Endothelial cell of umbilical vein (primary cell): ENCODE data around the gene DSCAML1. TPM values are rescaled to one million over a fixed set of nuclear protein-coding genes. Genes with fewer than 3 reads are reported as not detected.

Experiments
- BruUV-seq: library from RNA; stranded (reverse); fragments of 400-500 nt; replicated peaks from 2 replicates; lab custom pipeline; 2021; lab: Mats Ljungman, UMichigan
- CTCF ChIA-PET: fragments of 300-600, 350-600 bp; sonication (Branson Sonifier 250); formaldehyde crosslinking; loops from one replicate; lab custom pipeline; 2021; ENCODE audit warnings: antibody characterized with exemption, inconsistent platforms; lab: Charles Lee
- POLR2A ChIA-PET: fragments of 300-600, 350-600 bp; sonication (Branson Sonifier 250); formaldehyde crosslinking; loops from one replicate; lab custom pipeline; 2021; ENCODE audit warnings: antibody characterized with exemption, inconsistent platforms; lab: Charles Lee
- DNase-seq: peaks from one replicate; pipeline ENCODE4 v3.0.0-alpha.2; 2011; ENCODE audit warnings: low read depth, low spot score
- FAIRE-seq: peaks from 2 replicates; lab custom pipeline; 2011; peaks lifted over from hg19 to GRCh38; lab: Jason Lieb, UNC
- H2AFZ ChIP-seq: 2 replicates; pipeline ENCODE4 v1.6.0; 2012; ENCODE audit warnings: low read depth, low read length, control low read depth, inconsistent platforms
- H3K27ac ChIP-seq: 2 replicates; pipeline ENCODE4 v1.5.1; 2011; ENCODE audit warnings: low read depth, mild to moderate bottlenecking, control low read depth, low read length, moderate library complexity; ENCODE audit not compliant: insufficient read depth
- H3K27me3 ChIP-seq, 2 experiments: 2 replicates each; pipeline versions ENCODE4 v1.6.0 to v1.6.1; 2011; ENCODE audit warnings: low read length in 2 of 2, mixed read lengths in 1 of 2; ENCODE audit not compliant: control insufficient read depth in 2 of 2, insufficient read depth in 2 of 2
- H3K36me3 ChIP-seq, 2 experiments: 2 replicates in 1 of 2; 3 replicates in 1 of 2; pipeline ENCODE4 v1.5.1; 2011; ENCODE audit warnings: low read length in 2 of 2, mild to moderate bottlenecking in 1 of 2, moderate library complexity in 1 of 2; ENCODE audit not compliant: control insufficient read depth in 2 of 2, insufficient read depth in 2 of 2; ENCODE audit errors: extremely low read depth in 1 of 2
- H3K4me1 ChIP-seq: 3 replicates; pipeline ENCODE4 v1.5.1; 2011; ENCODE audit warnings: mild to moderate bottlenecking, low read length; ENCODE audit not compliant: control insufficient read depth, insufficient read depth; ENCODE audit errors: extremely low read depth
- H3K4me2 ChIP-seq: 2 replicates; pipeline ENCODE4 v1.6.1; 2011; ENCODE audit warnings: low read length, control low read depth, mixed read lengths; ENCODE audit not compliant: insufficient read depth
- H3K4me3 ChIP-seq, 3 experiments: fragments of 200-600 bp in 1 of 3; sonication (generic), shearing (Covaris generic) in 1 of 3; replicated peaks in 1 of 3; 2 replicates each; pipeline ENCODE4 v1.5.1; 2011 to 2016; ENCODE audit warnings: control low read depth in 3 of 3, low read length in 3 of 3, mild to moderate bottlenecking in 2 of 3, inconsistent platforms in 1 of 3, low read depth in 1 of 3, moderate library complexity in 1 of 3; ENCODE audit not compliant: insufficient read depth in 1 of 3
- H3K79me2 ChIP-seq: 2 replicates; pipeline ENCODE4 v1.6.0; 2012; ENCODE audit warnings: low read length, inconsistent platforms; ENCODE audit not compliant: control insufficient read depth, insufficient read depth
- H3K9ac ChIP-seq: replicated peaks from 2 replicates; pipeline ENCODE3; 2011; ENCODE audit warnings: low read length, control low read depth; ENCODE audit not compliant: insufficient read depth; ENCODE audit errors: extremely low read depth
- H3K9me1 ChIP-seq: replicated peaks from 3 replicates; pipeline ENCODE4 v1.6.0; 2011; ENCODE audit warnings: mild to moderate bottlenecking, low read length; ENCODE audit not compliant: control insufficient read depth, insufficient read depth; ENCODE audit errors: extremely low read depth
- H3K9me3 ChIP-seq: replicated peaks from 2 replicates; pipeline ENCODE4 v1.5.1; 2012; ENCODE audit warnings: low read length, inconsistent platforms; ENCODE audit not compliant: control insufficient read depth, insufficient read depth
- H4K20me1 ChIP-seq: replicated peaks from 2 replicates; pipeline ENCODE3; 2011; ENCODE audit warnings: mild to moderate bottlenecking, low read length; ENCODE audit not compliant: control insufficient read depth, insufficient read depth; ENCODE audit errors: extremely low read depth
- EZH2 ChIP-seq: IDR thresholded peaks from 2 replicates; pipeline ENCODE4 v1.6.1; 2012; ENCODE audit warnings: borderline replicate concordance, low read depth, mild to moderate bottlenecking, moderate library complexity, low read length, inconsistent platforms; ENCODE audit not compliant: severe bottlenecking
- FOS ChIP-seq: IDR thresholded peaks from 2 replicates; pipeline ENCODE4 v1.6.1; 2011; ENCODE audit warnings: mild to moderate bottlenecking, low read length, moderate library complexity, borderline replicate concordance; ENCODE audit not compliant: insufficient read depth
- GATA2 ChIP-seq: IDR thresholded peaks from 2 replicates; pipeline ENCODE4 v1.7.0; 2011; ENCODE audit warnings: low read depth, mild to moderate bottlenecking, moderate library complexity, mixed read lengths, low read length; ENCODE audit not compliant: insufficient read length, insufficient read depth
- JUN ChIP-seq: IDR thresholded peaks from 2 replicates; pipeline ENCODE4 v1.6.1; 2011; ENCODE audit warnings: borderline replicate concordance, low read depth; ENCODE audit not compliant: insufficient read length, insufficient read depth
- POLR2A ChIP-seq: IDR thresholded peaks from 2 replicates; pipeline ENCODE4 v1.6.1; 2012; ENCODE audit warnings: low read depth, mild to moderate bottlenecking, control low read depth, low read length
- POLR2AphosphoS5 ChIP-seq: IDR thresholded peaks from 2 replicates; pipeline ENCODE4 v1.6.1; 2012; ENCODE audit warnings: low read depth, mild to moderate bottlenecking, control low read depth, low read length, moderate library complexity; ENCODE audit not compliant: insufficient read depth
- dilution Hi-C: fragments of 300-500 bp; cut with MboI; formaldehyde crosslinking; loops from one replicate; pipeline ENCODE4 v1.15.0; 2019; ENCODE audit warnings: low sequenced_read_pairs; ENCODE audit not compliant: extremely low pct_ligation_motif_present
- intact Hi-C: fragments of 100-400 bp; cut with micrococcal nuclease; formaldehyde crosslinking; loops from one replicate; pipeline ENCODE4 v1.10.0; 2022
- polyA plus RNA-seq, 4 experiments: library from polyadenylated mRNA; depleted of rRNA in 3 of 4; stranded (reverse) in 3 of 4; unstranded in 1 of 4; fragments of >200 nt; gene quantifications; 2 replicates each; pipeline versions ENCODE4 v1.2.1 to v1.2.3, GENCODE V29; 2011 to 2012; ENCODE audit warnings: missing spikeins in 1 of 4
- total RNA-seq: library from RNA; stranded (reverse); gene quantifications from 2 replicates; pipeline ENCODE4 v1.2.3, GENCODE V29; 2021
- TF ChIP-seq, protein P1 (sequence below), 2 donors: IDR thresholded peaks; 1 replicate in 1 of 2; 2 replicates in 1 of 2; pipeline ENCODE4 v1.5.1; 2011; ENCODE audit warnings: low read length in 2 of 2, mild to moderate bottlenecking in 2 of 2, moderate library complexity in 2 of 2, control low read depth in 1 of 2, inconsistent platforms in 1 of 2, low read depth in 1 of 2; ENCODE audit not compliant: insufficient read depth in 1 of 2; ENCODE audit errors: extremely low read depth in 1 of 2
- TF ChIP-seq, protein P2 (sequence below): IDR thresholded peaks from 2 replicates; pipeline ENCODE4 v1.6.1; 2011; ENCODE audit not compliant: insufficient read depth, insufficient read length

The DSCAML1 gene
- total and polyA plus RNA-seq, 2 donors (not counting 3 experiments of a cell fraction or from before 2014, with no cell fraction given) = not detected

DNA sequence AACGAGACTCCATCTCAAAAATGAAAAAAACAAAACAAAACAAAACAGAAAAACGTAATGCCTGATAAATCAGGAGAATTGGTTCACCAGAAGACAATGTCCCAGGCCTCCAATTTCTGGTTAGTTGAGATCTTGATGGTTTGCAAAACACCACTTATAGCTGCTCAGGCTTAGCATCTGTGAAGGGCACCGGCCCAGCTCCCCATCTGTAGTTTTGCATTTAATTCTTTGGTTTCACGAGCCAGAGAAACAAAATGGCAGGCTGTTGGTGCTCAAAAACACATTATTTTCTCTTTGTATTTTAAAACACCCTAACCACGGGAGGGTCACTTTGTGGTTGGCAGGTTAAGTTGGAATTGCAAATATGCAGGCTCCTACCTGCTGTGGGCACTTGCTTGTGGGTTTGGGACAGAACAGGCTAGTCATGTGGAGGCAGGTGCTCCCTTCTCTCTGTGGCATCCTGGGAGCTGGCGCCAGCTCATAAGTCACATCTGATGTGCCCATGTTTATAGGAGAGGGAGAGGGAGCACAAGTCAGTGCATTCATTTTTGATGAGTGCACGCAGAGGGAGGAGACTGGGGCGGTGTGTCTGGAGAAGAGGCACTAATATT, 323.4 kb downstream of the DSCAML1 start:
- Histone ChIP-seq H3K4me2 (no peak overlapping the region), H3K79me2 (no peaks in the 10 kb centered on the region), H3K4me1 (no peaks in the 10 kb centered on the region), H3K27ac (no peak overlapping the region), H3K27me3 (no peaks in the 10 kb centered on the region), H3K4me3 (no peak overlapping the region), H3K9me3 (no peaks in the 10 kb centered on the region), H2AFZ (no peak overlapping the region), H3K9ac (no peak overlapping the region), H3K9me1 (no peaks in the 10 kb centered on the region), H4K20me1 (no peaks in the 10 kb centered on the region), H3K36me3 (no peaks in the 10 kb centered on the region)
- intact Hi-C loops (no loop called here), dilution Hi-C loops (no loop called here)
- FAIRE-seq (no peak), DNase-seq (no peak)
- POLR2A ChIA-PET = no interaction called here
- CTCF ChIA-PET = interaction anchor here (1.4 kb wide), 1 partner anchor 47 kb away, joined by 3 read pairs; no protein-coding TSS in a partner anchor
- TF ChIP-seq POLR2AphosphoS5 = no peak
- TF ChIP-seq, protein P1, sequence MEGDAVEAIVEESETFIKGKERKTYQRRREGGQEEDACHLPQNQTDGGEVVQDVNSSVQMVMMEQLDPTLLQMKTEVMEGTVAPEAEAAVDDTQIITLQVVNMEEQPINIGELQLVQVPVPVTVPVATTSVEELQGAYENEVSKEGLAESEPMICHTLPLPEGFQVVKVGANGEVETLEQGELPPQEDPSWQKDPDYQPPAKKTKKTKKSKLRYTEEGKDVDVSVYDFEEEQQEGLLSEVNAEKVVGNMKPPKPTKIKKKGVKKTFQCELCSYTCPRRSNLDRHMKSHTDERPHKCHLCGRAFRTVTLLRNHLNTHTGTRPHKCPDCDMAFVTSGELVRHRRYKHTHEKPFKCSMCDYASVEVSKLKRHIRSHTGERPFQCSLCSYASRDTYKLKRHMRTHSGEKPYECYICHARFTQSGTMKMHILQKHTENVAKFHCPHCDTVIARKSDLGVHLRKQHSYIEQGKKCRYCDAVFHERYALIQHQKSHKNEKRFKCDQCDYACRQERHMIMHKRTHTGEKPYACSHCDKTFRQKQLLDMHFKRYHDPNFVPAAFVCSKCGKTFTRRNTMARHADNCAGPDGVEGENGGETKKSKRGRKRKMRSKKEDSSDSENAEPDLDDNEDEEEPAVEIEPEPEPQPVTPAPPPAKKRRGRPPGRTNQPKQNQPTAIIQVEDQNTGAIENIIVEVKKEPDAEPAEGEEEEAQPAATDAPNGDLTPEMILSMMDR (IDR thresholded peaks at IDR 0.05; ENCODE audit: extremely low read depth in 1 of 2, insufficient read depth in 1 of 2, low read depth in 1 of 2, low read length in 2 of 2) = no peak
- no peak for TF ChIP-seq POLR2A
- TF ChIP-seq FOS = no peak
- TF ChIP-seq, protein P2, sequence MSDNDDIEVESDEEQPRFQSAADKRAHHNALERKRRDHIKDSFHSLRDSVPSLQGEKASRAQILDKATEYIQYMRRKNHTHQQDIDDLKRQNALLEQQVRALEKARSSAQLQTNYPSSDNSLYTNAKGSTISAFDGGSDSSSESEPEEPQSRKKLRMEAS = no peak
- TF ChIP-seq JUN = no peak
- TF ChIP-seq EZH2 = no peak
- TF ChIP-seq GATA2 = no peak
- no TSS peak for BruUV-seq
